ENCODE results near the gene SLAMF7.
"Not testable (repeated sequence)": the region's sequence is repeated elsewhere in the genome, so short reads cannot be mapped to it uniquely, and the experiment has no call there.

The SLAMF7 gene

DNA sequence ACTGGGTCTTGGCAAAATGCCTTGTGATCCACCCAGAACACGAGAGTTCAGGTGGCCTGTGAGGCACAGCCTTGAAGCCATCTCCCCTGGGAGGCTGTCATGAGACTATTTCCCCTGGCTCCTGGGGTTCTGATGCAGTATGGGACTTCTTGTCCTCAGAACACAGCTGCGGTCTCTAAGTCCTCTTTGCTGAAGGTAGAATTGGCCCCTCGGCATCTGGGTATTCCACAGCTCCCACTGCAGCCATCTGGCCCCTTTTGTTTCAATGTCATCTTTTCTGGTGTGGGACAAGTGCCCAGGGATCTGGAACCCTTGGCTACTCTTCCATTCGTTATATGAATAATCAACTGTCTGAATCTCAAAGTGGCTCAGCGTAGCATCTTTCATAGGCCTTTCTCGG is 39.9 kb downstream of the SLAMF7 start:
- no peak for DNase-seq

DNA sequence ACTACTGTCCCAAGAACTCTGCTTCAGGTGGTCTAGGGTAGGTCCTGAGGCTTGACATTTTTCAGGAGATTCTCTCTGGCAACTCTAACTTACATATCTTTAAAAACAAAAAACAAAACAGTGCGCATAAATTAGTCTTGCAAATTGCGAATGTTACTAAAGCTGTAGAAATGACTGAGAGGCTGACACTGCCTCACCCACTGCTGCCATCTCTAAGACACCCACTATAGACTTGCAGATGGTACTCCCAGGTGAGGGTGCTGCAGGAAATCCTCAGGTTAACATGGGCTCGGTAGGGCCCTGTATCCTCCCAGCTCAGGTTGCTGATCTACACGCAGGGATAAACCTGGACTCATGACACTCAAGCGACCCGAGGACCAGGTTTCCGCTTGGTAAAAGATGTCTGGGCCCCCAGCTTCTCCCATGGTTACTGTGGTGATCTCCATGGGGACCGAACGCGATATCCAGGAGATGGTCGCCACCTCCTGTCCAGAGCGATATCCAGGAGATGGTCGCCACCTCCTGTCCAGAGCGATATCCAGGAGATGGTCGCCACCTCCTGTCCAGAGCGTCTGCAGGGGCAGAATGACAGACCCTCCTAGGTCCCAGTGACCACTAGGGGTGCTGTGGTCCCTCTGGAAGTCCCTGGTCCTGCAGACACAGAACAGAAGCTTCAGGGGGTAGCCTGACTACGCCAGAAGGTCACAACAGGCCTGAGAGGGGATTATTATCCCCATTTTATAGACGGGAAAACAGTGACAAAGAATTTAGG is 40.8 kb downstream of the SLAMF7 start:
- no peak for DNase-seq

DNA sequence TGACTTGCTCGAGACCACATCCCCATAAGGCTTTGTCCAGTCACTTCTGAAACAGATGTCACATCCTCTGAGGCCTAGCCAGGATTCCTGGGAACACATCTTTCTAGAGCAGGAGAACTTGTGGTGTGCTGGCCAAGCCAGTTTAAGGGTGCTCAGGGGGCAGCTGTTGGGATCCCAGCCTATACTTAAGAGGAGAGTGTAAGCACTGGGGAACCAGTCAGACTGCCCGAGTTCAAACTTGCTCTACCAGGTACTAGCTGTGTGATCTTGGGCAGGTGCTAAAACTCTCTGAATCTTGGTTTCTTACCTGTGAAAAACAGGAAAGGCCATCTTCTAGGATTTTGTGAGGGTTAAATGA is 41.3 kb downstream of the SLAMF7 start:
- no peak for DNase-seq

DNA sequence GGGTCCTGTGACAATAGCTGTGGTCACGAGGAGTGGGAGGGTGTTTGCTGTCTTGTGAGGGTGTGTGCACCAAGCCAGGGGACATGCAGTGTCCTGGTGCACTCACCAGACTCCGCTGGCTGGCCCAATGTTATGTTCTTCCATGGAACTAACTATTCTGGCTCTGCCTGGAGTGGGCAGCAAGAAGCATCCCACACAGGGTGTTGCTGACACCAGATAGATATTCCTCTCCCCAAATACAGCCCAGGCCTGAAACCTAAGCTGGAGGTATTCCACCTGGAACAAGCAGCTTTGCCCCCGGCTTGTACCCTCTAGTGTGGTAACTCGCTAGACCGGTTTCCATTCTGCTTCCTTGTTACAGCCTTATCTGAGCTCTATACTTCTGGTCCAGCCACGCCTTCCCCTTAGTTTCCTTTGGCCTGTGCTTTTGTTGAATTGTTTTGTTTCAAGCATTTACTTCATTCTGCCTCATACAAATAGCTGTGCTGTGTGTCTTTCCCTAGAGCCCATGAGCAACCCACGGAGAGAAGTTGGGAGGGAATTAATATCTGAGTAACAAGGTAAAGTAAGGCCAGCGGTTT is 42.2 kb downstream of the SLAMF7 start:
- DNase-seq: no peak

DNA sequence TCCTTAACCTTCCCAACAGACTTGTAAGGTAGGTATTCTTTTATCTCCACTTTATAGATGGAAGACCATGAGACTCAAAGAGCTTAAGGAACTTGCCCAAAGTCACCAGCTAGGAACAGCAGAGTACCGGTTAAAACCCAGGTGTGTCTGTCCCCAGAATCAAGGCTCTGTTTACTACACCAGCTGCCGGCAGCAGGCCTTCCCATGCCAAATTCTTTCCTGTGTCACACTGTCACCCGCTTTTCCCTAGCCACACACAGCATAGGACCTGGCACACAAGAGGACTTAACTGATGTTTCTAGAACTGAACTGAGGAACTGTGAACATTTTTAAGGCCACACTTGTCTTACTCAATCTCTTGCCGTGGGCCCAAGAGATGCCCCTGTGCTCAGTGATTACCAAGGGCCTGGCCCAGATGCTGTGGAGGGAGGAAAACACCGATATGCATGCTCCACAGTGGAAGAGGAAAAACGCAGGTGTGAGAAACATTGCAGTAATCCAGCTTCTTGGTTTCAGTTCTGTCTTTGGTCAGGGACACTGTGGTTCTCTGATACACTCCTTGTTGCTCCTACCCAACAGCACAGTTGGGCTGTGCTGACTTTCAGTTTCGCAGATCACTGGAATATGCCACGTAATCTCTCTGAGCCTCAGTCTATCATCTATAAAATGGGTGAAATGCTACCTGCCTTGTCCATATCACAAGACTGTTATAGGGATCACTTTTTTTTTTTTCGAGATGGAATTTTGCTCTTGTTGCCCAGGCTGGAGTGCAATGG is 43.1 kb downstream of the SLAMF7 start:
- DNase-seq: no peak

DNA sequence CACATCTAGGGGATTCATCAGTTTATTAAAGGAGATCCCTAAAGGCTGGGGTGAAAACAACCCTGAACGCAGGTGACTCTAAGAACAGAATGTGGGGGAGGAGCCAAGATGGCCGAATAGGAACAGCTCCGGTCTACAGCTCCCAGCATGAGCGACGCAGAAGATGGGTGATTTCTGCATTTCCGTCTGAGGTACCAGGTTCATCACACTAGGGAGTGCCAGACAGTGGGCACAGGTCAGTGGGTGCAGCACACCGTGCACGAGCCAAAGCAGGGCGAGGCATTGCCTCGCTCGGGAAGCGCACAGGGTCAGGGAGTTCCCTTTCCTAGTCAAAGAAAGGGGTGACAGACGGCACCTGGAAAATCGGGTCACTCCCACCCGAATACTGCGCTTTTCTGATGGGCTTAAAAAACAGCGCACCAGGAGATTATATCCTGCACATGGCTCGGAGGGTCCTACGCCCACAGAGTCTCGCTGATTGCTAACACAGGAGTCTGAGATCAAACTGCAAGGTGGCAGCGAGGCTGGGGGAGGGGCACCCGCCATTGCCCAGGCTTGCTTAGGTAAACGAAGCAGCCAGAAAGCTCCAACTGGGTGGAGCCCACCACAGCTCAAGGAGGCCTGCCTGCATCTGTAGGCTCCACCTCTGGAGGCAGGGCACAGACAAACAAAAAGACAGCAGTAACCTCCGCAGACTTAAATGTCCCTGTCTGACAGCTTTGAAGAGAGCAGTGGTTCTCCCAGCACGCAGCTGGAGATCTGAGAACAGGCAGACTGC is 44.1 kb downstream of the SLAMF7 start:
- DNase-seq: not testable (repeated sequence)

DNA sequence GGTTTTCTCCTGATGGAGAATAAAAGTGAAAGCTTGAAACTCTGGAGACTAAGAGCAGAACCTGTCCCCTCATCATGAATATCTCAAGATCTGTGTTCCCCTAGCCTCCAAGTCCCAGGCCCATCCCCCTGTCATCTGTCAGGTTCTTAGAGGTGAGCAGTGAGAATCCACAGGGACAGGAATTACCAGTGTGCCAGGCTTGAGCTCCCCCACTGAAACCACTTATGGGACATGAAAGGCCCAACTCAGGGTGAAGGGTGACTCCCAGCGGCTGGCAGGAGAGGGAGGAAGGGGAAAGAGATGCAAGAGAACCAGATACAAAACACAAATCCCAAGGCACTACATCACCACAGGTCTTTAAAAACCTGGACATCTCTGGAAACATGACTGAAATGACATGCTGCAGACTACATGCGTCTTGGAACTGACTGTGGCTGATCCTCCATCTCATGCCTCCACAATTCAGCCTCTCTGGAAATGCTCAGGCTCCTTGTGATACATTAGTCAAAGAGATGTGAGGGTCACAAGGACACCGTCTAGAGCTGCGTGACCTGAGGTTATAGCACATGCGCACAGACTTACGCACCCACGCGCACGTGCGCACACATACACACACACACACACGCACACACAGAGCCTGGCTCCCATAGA is 50.1 kb downstream of the SLAMF7 start:
- DNase-seq: no peak

DNA sequence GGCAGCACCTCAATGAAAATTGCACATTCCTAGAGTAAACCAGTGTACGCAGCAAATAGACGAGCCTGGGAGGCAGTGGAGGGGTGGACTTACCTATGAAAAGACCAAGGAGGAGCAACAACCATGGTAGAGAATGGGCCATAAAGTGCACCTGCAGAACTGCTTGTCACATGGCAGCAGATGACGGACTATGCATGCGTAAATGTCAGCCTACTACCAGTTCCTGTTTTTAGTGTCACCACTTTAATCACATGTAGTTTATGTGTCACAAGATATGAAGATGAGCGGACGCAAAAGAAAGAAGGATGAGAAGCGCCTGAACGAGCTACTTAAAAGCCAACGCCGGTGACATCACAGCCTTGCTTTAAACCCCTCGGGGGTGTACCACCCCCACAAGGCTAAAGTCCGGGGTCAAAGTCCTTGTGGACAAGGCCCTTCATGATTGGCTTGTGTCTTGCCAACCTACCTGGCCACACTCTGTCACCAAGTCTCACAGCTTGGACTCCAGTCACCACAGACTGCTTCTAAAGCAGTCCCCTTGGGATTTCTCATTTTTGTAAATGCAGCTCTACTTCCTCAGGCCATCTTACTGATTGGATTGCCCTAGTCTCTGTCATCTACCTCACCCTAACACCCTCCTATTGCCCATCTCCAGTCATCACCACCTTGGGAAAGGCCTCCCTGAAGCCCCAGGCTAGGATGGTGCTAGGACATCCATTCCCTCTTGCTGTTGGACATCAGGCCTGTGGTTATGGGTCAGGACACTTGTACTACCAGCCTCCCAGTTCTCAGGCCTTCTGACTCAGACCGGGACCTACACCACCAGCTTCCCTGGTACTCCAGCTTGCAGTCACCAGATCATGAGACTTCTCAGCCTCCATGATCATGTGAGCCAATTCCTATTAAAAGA is 50.9 kb downstream of the SLAMF7 start:
- no peak for DNase-seq

DNA sequence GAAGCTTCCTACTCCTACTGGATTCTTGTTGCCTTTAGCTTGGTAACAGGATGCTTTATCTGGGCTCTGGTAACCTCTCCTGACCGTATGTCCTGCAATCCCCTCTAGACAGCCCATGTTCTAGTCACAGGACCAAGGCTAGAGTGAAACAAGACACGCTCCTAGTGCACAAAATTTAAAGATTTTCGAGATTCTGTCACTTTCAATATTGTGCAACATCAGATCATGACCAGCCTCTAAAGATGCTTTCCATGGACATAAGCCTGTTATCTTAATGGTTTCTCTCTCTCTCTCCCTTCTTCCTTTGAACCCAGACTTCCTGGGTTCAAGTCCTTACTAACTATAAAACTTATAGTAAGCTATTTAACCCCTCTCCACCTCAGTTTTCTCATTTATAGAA is 55.3 kb downstream of the SLAMF7 start:
- DNase-seq: no peak

DNA sequence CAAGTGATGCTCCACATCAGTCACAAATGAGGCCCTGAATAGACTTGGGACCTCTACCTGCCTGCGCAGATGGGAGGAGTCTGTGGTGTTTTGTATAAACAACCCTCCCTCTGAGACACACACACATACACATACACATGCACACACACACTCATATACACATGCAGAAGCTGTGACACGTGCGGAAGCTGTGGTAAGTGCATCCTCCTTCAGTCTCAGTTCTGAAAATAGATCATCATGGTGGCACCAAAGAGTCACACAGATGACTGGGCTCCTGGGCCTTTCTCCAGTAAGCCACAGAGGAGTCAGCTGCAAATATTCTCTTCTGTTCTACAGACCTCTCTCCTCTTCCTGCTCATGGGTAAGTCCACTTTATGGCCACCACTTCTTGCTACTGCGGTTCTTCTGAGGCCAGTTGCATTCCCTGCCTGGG is 56.9 kb downstream of the SLAMF7 start, which contains the start of gene LY9:
Gene LY9 (plus strand): TSS at position 224 of the 433 bp plus-strand sequence. CDS start 14 bp downstream, at position 238.
- no peak for DNase-seq

DNA sequence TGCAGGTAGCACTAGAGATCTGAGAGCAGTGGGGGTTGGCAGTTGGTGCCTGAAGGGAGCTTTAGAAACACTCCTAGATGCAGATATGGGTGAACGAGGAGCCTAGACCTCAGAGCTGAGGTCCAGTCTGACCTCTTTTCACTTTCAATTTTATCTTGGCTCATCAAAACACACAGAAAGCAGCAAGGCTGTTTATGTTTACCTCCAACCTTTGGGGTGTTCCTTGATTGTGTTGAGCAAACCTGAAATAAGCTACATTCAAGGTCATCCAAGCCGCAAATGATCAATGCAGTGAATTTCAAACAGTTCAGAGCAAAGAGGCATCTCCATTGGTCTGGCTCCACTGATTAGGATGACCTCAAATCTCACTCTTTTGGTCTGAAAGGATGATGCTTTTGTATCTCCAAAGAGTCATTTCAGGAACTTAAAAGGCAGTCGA is 58.2 kb downstream of the SLAMF7 start:
- DNase-seq: no peak

DNA sequence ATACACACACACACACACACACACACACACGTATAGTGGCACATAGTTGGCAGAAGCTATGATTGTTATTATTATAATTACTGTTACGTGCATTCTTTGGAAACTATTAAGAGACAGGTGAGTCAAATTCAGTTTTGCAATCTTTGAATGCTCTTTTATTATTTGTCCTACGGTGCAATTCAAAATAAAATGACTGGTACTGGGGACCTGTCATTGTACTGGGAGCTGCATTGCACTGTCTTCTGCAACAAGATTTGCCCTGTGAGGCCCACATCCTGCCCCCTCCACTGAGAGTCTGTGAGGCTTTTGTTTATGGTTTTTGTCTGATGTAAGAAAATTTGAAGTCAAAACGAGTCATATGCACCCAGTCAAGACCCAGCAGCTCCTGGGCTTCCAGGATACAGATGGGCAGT is 58.8 kb downstream of the SLAMF7 start:
- no peak for DNase-seq

DNA sequence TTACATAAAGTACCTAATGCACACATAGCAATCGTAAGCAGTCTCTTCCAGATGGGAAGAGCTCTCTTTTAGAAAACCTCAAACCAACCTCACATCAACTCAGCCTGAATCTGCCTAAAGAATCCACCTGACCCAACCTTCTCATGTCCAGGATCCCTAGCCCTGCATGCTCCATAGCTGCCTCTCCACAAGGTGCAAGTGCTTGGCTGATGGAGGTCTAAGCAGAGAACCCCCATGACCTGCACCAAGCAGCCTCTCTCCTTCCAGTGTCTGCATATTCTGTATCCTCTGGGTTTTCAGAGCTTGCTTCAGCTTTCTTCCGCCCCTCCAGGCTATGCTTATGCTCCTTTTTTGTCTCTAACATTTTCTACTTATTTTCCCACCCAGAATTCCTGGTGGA is 59.4 kb downstream of the SLAMF7 start:
- no peak for DNase-seq

DNA sequence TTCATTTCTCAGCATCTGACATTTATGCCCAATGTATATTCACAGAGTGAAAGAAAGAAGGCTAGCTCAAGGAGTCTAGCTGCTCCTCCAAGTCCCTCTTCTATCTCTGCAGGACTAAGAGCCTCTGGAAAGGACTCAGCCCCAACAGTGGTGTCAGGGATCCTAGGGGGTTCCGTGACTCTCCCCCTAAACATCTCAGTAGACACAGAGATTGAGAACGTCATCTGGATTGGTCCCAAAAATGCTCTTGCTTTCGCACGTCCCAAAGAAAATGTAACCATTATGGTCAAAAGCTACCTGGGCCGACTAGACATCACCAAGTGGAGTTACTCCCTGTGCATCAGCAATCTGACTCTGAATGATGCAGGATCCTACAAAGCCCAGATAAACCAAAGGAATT is 60.6 kb downstream of the SLAMF7 start:
- no peak for DNase-seq

DNA sequence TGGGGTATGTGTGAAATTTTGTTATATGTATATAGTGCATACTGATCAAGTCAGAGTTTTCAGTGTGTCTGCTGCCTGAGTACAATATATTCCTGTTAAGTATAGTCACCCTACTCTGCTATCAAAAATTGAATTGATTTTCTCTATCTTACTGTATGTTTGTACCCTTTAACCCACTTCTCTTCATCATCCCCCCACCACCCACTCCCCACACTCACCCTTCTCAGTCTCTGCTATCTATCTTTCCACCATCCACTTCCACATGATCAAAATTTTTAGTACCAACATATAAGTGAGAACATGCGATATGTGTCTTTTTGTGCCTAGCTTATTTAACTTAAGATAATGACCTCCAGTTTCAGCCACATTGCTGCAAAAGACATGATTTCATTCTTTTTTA is 61.1 kb downstream of the SLAMF7 start:
- DNase-seq: no peak

DNA sequence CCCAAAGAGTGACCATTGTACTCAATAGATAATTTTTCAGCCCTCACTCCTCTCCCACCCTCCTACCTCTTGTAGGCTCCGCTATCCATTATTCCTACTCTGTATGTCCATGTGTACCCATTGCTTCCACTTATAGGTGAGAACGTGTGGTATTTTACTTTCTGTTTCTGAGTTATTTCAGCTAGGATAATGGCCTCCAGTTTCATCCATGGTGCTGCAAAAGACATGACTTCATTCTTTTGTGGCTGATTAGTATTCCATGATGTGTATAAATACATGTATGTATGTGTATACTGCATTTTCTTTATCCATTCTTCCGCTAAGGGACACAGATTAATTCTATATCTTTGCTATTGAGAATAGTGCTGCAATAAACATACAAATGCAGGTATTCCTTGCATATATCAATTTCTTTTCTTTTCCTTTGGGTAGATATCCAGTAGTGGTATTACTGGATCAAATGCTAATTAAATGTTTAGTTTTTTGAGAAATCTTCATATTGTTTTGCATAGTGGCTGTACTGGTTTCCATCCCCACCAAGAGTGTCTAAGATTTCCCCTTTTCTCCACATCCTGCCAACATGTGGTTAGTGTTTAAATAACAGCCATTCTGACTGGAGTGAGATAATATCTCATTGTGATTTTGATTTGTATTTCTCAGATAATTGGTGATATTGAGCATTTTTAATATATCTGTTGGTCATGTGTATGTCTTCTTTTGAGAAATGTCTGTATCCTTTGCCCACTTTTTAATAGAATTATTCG is 61.8 kb downstream of the SLAMF7 start:
- DNase-seq: no peak

DNA sequence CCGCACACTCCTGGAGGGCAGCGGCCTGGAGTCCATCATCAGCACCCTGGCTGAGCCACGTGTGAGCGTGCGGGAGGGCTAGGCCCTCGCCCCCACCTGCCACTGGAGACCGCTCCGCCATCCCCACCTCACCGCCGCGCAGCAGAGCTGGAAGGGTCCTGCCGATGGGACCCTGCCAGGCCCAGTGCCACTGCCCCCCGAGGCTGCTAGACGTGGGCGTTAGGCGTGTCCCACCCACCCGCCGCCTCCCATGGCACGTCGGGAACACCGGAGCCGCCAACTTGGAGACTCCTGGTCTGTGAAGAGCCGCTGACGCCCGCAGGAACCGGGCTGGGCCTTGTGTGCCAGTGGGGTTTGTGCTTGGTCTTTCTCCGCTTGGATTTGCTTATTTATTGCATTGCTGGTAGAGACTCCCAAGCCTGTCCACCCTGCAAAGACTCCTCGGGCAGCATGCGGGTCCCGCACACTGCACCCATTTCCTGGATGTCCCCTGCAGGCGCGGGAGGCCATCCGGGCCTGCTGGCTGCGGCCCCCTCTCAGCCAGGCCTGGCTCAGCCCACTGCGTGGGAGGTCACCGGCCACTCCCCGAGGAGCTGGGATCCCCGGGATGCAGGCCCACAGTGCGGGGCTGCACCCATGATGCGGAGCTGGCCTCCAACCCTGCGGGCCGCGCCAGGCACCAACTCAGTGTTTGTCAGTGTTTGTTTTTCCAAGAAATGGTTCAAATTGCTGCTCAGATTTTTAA is 63.0 kb downstream of the SLAMF7 start:
- DNase-seq: no peak

Measured in SHP77 treated with DMSO at 0.1 percent for 48 hours (cell line).